DOHH2 (cell line): Measurements from ENCODE around the gene CCDC197.
A peak's percentile ranks its signal among the peaks of the same experiment; 100 is the strongest.

Experiments used
- H3F3A ChIP-seq: fragments of 200-600 bp; sonication (generic), shearing (Covaris generic); 2 replicates; pipeline ENCODE4 v1.6.0; 2016; ENCODE audit warnings: antibody characterized with exemption, mild to moderate bottlenecking; ENCODE audit not compliant: control insufficient read depth, insufficient read depth
- H3K27ac ChIP-seq: fragments of 200-600 bp; sonication (generic); 2 replicates; pipeline ENCODE4 v1.5.1; 2014; ENCODE audit warnings: low read depth, mild to moderate bottlenecking, low read length, moderate library complexity
- H3K27me3 ChIP-seq: fragments of 200-600 bp; sonication (generic); 2 replicates; pipeline ENCODE4 v1.6.1; 2014; ENCODE audit warnings: mild to moderate bottlenecking, low read length, mixed read lengths; ENCODE audit not compliant: control insufficient read depth
- H3K36me3 ChIP-seq: fragments of 200-600 bp; sonication (generic); 2 replicates; pipeline ENCODE4 v1.6.1; 2014; ENCODE audit warnings: mild to moderate bottlenecking, low read length, moderate library complexity, mixed read lengths; ENCODE audit not compliant: control insufficient read depth
- H3K4me1 ChIP-seq: fragments of 200-600 bp; sonication (generic); 2 replicates; pipeline ENCODE4 v1.6.1; 2014; ENCODE audit warnings: mild to moderate bottlenecking, low read length, mixed read lengths; ENCODE audit not compliant: control insufficient read depth
- H3K4me2 ChIP-seq: fragments of 200-600 bp; sonication (generic); 2 replicates; pipeline ENCODE4 v1.6.0; 2014; ENCODE audit warnings: mild to moderate bottlenecking, low read length, moderate library complexity
- H3K4me3 ChIP-seq: fragments of 200-600 bp; sonication (generic); 2 replicates; pipeline ENCODE4 v1.5.1; 2014; ENCODE audit warnings: mild to moderate bottlenecking, low read length, mixed read lengths
- H3K79me2 ChIP-seq: fragments of 200-600 bp; sonication (generic); 2 replicates; pipeline ENCODE4 v1.6.1; 2014; ENCODE audit warnings: mild to moderate bottlenecking, low read length, mixed read lengths; ENCODE audit not compliant: control insufficient read depth
- H3K9me2 ChIP-seq: fragments of 200-600 bp; sonication (generic); replicated peaks from 2 replicates; pipeline ENCODE4 v1.6.1; 2014; ENCODE audit warnings: mild to moderate bottlenecking, low read length, mixed read lengths; ENCODE audit not compliant: control insufficient read depth
- H3K9me3 ChIP-seq: fragments of 200-600 bp; sonication (generic); 2 replicates; pipeline ENCODE4 v1.6.1; 2014; ENCODE audit warnings: antibody characterized with exemption, low read length, mixed read lengths; ENCODE audit not compliant: control insufficient read depth, insufficient read depth
- H4K20me1 ChIP-seq: fragments of 200-600 bp; sonication (generic); 2 replicates; pipeline ENCODE4 v1.6.0; 2014; ENCODE audit warnings: low read depth, mild to moderate bottlenecking, antibody characterized with exemption, low read length, moderate library complexity; ENCODE audit not compliant: control insufficient read depth, insufficient read depth
- EZH2phosphoT487 ChIP-seq: fragments of 200-600 bp; sonication (generic); IDR thresholded peaks from 2 replicates; pipeline ENCODE4 v1.6.1; 2017; ENCODE audit warnings: borderline replicate concordance, mild to moderate bottlenecking, antibody characterized with exemption, low read length, moderate library complexity, mixed read lengths
- TF ChIP-seq, protein P1 (sequence below): fragments of 200-600 bp; sonication (generic); IDR thresholded peaks from one replicate; pipeline ENCODE4 v1.5.1; 2014; ENCODE audit warnings: antibody characterized with exemption, mild to moderate bottlenecking, low read depth, low read length; ENCODE audit not compliant: poor library complexity, severe bottlenecking

Gene CCDC197

DNA sequence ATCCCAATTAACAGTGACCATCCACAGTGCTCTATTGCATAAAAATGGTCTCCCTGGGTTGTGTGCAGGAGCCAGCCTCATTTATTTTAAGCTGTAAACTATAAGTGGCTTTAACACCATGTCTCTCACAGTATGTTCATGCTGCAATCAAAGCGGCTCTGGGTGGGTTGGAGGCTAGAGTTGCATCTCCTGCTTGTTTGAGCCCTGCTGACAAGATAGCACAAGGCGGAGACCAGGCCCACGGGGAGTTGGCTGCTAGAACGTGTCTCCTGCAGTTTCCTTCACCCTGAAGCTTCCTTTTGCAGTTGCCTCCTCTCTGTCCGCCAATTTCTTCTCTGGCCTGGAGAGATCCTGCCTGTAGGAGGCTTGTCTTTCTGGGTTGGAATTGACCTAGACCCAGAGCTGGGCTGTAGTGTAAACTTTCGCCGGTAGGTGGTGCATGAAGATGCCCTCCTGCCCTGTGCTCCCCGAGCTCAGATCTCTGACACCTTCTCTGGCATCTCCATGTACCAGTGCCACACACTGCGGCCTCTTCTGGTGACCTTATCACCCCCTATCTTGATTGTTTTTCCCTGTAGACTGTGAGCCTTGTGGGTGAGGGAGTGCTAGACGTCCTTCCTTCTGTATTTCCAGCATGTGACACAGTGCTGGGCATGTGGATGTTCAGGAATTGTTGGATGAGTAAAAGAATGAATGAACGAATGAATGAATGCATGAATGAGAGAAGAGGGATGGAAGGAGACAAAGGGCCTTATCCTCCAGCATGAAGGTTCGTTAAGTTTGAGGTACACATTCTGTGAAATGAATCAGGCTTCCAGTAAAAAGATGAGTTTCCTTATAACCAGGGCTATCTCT lies 39.4 kb downstream of the CCDC197 start:
- Histone ChIP-seq H3K4me3 (no peak overlapping the region), H3F3A (no peaks in the 10 kb centered on the region), H3K4me1 (no peaks in the 10 kb centered on the region), H3K27me3 (no peaks in the 10 kb centered on the region), H3K79me2 (no peaks in the 10 kb centered on the region), H3K4me2 (no peak overlapping the region), H3K36me3 (no peaks in the 10 kb centered on the region), H4K20me1 (no peaks in the 10 kb centered on the region), H3K27ac (no peak overlapping the region), H3K9me2 (no peaks in the 10 kb centered on the region), H3K9me3 (no peaks in the 10 kb centered on the region)
- TF ChIP-seq EZH2phosphoT487: no peak
- TF ChIP-seq, protein P1, sequence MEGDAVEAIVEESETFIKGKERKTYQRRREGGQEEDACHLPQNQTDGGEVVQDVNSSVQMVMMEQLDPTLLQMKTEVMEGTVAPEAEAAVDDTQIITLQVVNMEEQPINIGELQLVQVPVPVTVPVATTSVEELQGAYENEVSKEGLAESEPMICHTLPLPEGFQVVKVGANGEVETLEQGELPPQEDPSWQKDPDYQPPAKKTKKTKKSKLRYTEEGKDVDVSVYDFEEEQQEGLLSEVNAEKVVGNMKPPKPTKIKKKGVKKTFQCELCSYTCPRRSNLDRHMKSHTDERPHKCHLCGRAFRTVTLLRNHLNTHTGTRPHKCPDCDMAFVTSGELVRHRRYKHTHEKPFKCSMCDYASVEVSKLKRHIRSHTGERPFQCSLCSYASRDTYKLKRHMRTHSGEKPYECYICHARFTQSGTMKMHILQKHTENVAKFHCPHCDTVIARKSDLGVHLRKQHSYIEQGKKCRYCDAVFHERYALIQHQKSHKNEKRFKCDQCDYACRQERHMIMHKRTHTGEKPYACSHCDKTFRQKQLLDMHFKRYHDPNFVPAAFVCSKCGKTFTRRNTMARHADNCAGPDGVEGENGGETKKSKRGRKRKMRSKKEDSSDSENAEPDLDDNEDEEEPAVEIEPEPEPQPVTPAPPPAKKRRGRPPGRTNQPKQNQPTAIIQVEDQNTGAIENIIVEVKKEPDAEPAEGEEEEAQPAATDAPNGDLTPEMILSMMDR: peak; percentile 93

DNA sequence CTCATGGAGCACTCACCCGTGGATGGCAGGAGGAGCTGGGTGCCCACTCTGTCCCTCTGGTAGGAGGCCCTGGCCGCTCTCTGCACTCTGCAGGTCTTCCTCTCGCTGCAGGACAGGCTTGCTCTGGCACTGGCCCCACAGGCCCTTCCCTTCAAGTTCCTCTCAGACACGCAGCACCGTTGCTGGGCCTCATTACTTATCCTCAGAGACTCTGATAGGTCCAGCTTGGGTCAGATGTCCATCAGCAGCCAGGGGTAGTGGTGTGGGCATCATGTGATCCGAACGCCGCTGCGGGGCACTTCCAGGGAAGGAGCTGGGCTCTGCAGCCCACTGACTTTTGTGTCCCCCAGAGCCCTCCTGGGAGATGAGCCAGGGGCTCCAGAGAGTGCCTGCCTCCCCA lies 40.9 kb downstream of the CCDC197 start:
- no peaks in the 10 kb centered on the region for H3K9me2 ChIP-seq
- no peaks in the 10 kb centered on the region for H4K20me1 ChIP-seq
- H3K9me3 ChIP-seq: no peaks in the 10 kb centered on the region
- H3K4me2 ChIP-seq: no peak overlapping the region
- H3F3A ChIP-seq: no peaks in the 10 kb centered on the region
- H3K4me1 ChIP-seq: no peaks in the 10 kb centered on the region
- no peaks in the 10 kb centered on the region for H3K36me3 ChIP-seq
- no peak overlapping the region for H3K4me3 ChIP-seq
- no peaks in the 10 kb centered on the region for H3K27me3 ChIP-seq
- TF ChIP-seq EZH2phosphoT487: no peak
- TF ChIP-seq, protein P1: no peak
- no peaks in the 10 kb centered on the region for H3K79me2 ChIP-seq
- H3K27ac ChIP-seq: no peak overlapping the region

DNA sequence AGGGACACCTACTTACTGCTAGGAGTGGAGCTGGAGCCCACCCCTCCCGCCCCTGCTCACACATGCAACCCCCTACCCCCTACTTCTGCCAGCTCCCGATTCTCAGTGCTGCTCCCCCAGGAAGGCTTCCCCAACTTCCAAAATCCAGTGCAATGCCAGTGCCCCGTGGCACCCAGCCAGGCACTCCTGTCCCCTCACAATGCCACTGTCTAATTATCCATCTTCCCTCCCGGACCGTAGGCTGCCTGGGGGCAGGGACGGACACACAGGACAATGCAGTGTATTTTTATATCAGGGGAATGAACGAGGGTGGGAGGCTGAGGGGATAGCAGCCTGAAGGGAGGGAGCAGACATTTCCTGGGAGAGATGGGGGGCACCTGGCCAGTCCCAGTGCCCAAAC lies 41.4 kb downstream of the CCDC197 start:
- Histone ChIP-seq H3K9me3 (no peaks in the 10 kb centered on the region), H3F3A (no peaks in the 10 kb centered on the region), H3K9me2 (no peaks in the 10 kb centered on the region), H4K20me1 (no peaks in the 10 kb centered on the region), H3K4me1 (no peaks in the 10 kb centered on the region), H3K36me3 (no peaks in the 10 kb centered on the region), H3K27me3 (no peaks in the 10 kb centered on the region), H3K4me2 (no peak overlapping the region), H3K4me3 (no peak overlapping the region), H3K27ac (no peak overlapping the region), H3K79me2 (no peaks in the 10 kb centered on the region)
- TF ChIP-seq, protein P1: no peak
- TF ChIP-seq EZH2phosphoT487: no peak
